Measurements from ENCODE around the gene VPS26B.
"Not testable (repeated sequence)": the region's sequence is repeated elsewhere in the genome, so short reads cannot be mapped to it uniquely, and the experiment has no call there.

The VPS26B gene

DNA sequence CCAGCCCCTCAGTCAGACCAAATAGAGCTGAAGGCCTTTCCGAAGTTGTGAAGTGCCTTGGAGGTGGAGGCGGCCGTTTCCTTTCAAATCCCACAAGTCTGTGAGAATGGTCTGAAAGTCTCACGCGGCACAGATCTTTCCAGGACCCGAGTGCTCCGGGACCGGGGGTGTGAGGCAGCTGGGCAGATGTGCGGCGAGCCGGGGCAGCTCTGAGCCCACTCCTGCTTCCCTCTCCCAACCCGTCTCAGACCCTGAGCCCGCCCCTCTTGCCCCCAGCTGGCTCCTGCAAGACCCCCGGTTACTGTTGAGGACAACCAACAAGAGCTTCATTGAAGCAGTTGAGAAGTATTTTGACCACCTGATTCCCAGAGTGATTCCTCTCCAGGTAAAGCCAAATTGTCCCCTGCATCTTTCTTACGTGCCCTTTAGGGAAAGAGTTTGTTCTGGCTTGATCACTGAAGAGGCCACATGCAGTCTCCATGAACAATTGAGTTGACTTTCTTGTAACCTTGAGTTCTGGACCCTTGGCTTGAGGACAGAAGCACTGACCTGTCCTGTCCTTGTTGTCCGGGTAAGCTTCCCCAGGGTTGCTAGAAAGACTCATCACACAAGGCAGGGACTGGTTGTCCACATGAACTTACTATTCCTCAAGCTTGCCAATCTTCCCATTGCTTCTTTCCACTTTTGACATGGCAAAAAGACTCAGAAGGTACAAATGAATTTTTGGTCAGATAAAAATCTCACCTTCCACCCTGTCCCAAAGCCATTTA is 59.2 kb downstream of the VPS26B start:
- no peak for FAIRE-seq

DNA sequence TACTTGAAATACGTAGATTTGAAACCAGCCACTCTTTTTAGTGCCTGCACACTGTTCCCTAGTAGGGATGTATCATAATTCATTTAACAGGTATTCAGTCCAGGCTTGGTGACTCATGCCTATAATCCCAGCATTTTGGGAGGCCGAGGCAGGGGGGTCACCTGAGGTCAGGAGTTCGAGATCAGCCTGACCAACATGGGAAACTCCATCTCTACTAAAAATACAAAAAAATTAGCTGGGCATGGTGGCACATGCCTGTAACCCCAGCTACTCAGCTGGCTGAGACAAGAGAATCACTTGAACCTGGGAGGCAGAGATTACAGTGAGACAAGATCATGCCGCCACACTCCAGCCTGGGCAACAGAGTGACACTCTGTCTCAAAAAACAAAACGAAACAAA is 59.9 kb downstream of the VPS26B start:
- not testable (repeated sequence) for FAIRE-seq

DNA sequence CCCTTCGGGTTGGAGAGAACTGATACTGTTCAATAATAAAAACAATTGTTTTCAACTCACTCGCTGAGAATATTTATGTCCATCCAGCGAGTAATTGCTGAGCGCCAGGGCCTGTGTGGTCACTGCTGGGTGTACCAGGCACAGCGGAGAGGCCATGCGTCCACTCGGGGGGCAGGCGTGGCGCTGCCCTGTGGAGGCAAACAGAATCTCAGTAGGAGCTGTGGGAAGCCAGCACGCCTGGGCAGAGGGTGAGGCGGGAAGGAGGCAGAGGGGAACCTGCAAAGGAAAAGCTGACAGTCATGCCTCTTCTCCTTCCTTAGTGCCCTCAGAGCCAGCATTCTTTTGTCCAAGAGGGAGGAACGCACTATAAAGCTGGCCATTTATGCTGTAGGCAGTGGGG is 63.1 kb downstream of the VPS26B start:
- FAIRE-seq, result no peak

- FAIRE-seq, result no peak
These were observed 64.0 kb downstream of the VPS26B start for GRCh38 chr11:134288486-134288885.

DNA sequence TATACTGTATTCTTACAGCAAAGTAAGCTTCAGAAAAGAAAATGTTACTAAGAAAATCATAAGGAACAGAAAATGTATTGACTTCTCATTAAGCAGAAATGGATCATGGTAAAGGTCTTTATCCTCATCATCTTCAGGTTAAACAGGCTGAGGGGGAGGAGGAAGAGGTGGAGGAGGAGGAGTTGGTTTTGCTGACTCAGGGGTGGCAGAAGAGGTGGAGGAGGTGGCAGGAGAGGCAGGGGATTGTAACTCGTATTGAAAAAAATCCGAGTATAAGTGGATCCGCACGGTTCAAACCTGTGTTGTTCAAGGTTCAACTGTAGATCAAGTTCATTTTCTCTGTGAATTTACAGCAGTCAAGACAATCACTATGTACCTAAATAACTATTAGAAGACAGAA is 64.7 kb downstream of the VPS26B start:
- FAIRE-seq, result no peak

GRCh38 chr11:134289789-134290188 is 65.3 kb downstream of the VPS26B start:
- FAIRE-seq, result no peak

DNA sequence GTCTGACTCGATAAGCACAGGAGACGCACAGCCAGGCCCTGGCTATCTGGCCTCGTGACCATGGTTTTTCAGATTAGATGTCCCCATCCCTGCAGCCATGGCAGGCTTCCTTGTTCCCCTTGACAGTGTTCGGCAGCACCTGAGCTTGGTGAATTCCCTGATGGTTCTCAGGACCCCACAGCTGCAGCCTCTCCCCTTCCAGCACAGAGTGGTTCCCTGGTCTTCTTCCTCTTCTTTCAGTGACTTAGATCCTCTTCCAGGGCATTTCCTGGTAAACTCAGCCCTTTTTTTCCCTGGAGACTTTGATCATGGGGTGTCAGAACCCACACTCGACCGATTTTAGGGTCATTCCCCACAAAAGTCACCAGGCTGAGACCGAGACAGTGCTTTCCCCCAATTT is 66.2 kb downstream of the VPS26B start:
- FAIRE-seq, result no peak

- FAIRE-seq, result no peak
These were observed 66.7 kb downstream of the VPS26B start for GRCh38 chr11:134291196-134291595.

DNA sequence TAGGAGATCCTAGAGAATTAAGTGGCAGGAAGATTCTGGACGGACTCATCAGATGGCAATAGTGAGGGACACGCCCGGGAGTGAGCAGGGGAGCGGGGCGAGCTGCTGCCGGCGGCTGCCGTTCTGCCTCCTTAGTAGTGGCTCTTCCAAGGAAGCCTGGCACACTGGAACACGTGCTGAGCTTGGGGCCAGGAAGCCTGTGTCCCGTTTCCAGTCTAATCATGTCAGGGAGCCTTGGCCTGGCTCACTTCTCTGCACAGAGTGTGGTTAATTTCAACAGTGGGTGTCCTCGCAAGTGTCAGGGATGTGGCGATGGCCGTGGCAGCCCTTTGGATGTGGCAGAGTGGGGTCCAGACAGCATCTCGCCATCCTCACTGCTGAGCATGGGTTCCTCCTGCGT is 68.2 kb downstream of the VPS26B start:
- FAIRE-seq, result no peak

DNA sequence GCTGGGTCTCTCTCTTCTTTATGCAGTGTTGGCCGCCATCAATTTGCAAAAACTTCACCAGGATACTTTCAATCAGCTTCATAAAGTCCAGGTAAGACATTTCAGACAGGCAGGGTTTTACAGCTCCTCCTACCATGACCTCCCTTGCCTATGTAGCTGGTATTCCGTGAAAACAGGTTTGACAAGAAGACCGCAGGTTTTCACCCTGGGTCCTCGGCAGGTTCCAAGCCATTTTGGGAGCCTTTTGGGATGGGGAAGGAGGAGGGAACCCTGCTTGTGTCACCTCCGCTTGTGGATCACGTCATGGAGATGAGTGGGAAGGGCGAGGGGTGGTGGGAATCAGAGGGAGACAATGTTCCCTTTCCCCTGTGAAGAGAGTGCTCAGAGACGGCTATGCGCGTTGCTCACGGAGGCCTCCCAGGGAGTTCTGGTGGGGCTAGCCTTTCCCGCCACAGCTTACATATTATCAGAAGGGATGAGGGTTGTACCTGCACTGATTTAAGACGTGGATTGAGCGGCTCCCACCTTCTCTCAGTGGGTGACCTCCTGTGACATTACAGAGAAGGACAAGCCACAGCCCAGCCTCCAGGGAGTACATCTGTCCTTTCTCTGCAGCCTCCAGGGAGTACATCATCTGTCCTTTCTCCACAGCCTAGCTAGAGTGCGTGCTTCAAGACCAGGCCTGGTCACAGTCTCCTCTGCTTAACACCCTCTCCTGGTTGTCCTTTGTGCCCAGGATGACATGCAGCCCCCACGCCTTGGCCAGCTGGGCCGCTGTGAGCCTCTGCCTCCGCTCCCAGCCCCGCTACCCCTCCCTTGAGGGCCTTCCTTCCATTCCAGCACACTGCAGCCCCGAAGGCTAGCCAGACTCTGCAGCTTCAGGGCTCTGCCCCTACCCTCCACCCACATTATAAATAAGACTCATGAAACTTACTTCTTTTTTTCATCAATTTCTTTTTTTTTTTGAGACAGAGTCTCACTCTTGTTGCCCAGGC is 68.9 kb downstream of the VPS26B start:
- FAIRE-seq, result no peak

- FAIRE-seq, result no peak
These were observed 70.2 kb downstream of the VPS26B start for GRCh38 chr11:134294664-134295063.

Data from colon (tissue), 2 donors.